DMS153 treated with DMSO at 0.1 percent for 48 hours (cell line): ENCODE data around the gene CACNG8.

Source experiments
- DNase-seq: peaks from one replicate; lab custom pipeline; 2025; ENCODE audit not compliant: unreplicated experiment; lab: John Stamatoyannopoulos, UW

Gene CACNG8

DNA sequence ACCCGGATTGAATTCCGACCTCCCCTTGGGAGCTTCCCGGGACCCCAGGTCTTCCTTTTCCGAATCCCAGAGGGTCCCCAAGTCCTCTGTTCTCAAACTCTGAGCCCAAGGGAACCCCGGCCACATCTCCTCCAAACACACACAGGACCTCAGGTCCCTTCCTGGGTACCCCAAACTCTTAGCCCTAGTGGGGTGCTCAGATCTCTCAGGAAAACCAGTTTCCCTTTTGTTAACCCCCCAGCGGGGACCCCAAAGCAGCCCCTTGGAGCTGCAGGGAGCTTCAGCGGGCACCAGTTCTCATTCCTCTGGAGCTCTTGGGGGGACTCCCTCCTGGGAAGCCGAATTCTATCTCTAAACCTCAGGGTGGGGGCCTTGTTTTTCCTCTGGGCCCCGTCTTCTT lies 29.5 kb downstream of the CACNG8 start:
- DNase-seq, result no peak

DNA sequence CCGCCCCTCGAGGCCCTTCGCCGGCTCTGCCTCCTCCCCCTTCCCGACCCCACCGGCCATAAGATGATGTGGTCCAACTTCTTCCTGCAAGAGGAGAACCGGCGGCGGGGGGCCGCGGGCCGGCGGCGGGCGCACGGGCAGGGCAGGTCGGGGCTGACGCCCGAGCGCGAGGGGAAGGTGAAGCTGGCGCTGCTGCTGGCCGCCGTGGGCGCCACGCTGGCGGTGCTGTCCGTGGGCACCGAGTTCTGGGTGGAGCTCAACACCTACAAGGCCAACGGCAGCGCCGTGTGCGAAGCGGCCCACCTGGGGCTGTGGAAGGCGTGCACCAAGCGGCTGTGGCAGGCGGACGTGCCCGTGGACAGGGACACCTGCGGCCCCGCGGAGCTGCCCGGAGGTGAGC lies 30.1 kb downstream of the CACNG8 start:
- no peak for DNase-seq

DNA sequence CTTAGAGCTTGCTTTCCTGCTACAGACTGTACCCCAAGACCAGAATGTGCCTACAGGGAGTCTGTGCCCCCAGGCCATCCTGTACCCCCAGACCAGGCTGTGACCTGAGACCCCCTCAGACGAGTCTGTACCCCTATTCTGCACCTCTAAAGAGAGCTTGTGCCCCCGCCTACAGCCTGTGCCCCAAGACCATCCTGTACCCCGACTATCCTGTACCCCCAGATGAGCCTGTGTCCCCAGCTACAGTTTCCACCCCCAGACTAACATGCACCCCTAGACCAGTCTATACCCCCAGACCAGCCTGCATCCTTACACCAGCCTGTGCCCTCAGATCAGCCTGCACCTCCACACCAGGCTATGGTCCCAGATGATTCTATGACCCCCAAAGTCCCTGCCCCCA lies 30.7 kb downstream of the CACNG8 start:
- no peak for DNase-seq

GRCh38 chr19:53994811-53995210 lies 32.1 kb downstream of the CACNG8 start:
- DNase-seq, result no peak

DNA sequence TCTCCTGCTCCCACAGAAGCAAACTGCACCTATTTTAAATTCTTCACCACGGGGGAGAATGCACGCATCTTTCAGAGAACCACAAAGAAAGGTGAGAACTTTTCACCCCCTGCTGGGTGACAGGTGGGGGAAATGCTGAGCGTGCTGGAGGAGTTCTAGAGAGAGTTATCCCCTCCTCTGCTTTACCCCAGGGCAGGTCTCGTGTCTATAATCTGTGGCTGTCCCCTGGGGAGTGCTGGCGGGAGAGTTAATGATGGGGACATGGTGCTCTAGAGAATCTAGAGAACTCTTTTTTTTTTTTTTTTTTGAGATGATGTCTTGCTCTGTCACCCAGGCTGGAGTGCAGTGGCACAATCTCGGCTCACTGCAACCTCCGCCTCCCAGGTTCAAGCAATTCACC lies 35.5 kb downstream of the CACNG8 start:
- DNase-seq, result no peak

DNA sequence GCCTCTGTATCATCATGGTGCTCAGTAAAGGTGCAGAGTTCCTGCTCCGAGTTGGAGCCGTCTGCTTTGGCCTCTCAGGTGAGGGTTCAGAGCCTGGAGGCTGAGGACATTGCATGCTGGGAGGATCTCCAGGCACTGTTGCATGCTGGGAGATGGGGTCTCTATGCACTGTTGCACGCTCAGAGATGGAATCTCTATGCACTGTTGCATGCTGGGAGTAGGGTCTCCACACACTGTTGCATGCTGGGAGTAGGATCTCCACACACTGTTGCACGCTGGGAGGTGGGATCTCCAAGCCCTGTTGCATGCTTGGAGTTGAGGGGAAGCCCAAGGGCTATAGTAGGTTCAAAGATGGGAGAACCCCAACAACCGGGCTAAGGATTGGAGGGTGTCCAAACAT lies 37.0 kb downstream of the CACNG8 start:
- DNase-seq, result no peak

DNA sequence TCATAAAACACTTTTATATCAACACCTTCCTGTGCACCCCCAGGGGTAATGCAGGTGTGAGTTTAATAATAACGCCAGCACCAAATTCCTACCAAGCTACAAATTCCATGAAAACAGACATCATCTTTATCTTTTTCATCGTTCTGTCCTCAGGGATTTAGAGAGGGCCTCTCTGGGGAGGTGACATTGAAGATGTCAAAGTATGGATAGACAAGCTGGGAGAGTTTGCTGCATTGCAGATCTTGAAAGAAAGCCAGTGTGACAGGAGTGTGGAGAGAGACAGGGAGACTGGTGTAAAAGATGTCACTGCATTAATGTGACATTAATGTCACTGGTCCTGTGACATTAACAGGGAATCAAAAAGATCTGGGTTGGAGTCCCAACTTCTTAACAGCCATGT lies 38.8 kb downstream of the CACNG8 start:
- DNase-seq, result no peak

GRCh38 chr19:54002495-54003315 lies 40.0 kb downstream of the CACNG8 start:
- DNase-seq, result no peak

DNA sequence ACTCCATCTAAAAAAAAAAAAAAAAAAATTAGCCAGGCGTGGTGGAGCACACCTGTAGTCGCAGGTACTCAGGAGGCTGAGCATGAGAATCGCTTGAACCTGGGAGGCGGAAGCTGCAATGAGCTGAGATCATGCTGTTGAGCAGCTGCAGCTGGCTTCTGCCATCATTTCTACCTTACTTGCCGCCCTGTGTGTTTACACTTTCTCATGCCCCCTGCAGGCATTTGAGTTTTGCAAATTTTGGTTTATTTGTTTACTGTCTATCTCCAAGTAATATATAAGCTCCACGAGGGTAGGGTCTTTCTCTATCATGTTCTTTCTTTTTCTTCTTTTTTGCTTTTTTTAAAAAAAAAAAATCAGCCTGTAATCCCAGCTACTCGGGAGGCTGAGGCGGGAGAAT lies 46.7 kb downstream of the CACNG8 start:
- DNase-seq, result no peak

DNA sequence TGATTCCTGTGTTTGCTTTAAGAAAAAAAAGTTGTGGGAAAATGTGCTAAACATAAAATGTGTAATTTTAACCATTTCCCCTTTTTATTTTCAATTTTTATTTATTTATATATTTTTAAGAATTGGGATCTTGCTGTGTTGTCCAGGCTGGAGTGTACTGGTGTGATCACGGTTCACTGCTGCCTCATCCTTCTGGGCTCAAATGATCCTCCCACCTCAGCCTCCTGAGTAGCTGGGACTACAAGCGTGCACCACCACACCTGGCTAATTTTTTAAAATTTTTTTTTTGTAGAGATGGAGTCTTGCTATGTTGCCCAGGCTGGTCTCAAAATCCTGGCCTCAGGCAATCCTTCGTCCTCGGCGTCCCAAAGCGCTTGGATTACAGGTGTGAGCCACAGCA lies 47.7 kb downstream of the CACNG8 start:
- no peak for DNase-seq

DNA sequence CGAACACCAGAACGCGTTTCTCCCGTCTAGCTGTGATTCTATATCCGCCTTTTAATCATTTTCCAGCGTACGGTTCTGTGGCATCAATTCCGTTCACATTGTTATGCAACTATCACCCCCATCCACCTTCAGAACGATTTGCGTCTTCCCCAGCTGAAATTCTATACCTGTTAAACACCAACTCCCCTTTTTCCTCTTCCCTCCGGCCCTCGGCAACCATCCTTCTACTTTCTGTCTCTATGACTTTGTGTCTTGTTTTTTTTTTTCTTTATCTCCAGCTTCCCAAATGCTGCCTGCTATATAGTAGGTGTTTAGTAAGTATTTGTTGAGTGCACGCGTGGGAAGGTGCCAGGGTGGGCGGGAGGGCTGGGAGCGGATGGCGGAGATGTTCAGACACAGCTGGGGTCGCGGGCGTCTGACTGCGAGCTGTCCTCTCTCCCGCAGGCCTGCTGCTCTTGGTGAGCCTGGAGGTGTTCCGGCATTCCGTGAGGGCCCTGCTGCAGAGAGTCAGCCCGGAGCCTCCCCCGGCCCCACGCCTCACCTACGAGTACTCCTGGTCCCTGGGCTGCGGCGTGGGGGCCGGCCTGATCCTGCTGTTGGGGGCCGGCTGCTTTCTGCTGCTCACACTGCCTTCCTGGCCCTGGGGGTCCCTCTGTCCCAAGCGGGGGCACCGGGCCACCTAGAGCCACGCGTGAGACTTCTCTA lies 48.9 kb downstream of the CACNG8 start:
- DNase-seq, result no peak

DNA sequence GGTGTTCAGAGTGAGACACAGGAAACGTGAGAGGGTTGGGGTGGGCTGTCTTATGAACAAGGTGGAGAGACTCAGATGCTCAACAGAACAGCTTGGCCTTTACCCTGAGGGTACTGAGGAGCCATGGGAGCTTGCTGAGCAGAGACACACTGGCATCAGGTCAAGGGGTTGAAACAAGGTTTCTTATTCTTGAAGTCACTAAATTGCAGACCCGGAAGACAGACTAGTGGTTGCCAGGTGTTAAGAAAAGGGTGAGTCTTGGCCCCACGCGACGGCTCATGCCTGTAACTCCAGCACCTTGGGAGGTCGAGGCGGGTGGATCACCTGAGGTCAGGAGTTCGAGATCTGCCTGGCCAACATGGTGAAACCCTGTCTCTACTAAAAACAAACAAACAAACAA lies 51.1 kb downstream of the CACNG8 start:
- no peak for DNase-seq

- DNase-seq, result no peak
These were observed 52.3 kb downstream of the CACNG8 start for GRCh38 chr19:54014920-54015560.

DNA sequence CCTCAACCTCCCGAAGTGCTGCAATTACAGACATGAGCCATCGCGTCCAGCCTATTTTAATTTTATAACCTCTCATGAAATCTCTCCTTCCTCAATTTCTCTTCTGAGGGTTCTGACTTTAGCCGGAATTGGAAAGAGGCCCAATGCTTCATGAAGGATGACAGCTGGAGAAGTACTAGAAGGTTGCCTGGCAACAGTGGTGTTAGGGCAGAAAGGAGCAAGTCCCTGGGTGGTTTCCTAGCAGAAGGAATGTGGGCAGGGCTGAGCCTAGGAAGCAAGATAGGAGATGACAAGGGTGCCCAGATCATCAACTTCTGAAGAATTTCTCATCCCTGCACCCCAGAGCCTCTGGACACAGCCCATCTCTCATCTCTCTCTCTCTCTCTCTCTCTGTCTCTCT lies 54.5 kb downstream of the CACNG8 start:
- DNase-seq, result no peak

DNA sequence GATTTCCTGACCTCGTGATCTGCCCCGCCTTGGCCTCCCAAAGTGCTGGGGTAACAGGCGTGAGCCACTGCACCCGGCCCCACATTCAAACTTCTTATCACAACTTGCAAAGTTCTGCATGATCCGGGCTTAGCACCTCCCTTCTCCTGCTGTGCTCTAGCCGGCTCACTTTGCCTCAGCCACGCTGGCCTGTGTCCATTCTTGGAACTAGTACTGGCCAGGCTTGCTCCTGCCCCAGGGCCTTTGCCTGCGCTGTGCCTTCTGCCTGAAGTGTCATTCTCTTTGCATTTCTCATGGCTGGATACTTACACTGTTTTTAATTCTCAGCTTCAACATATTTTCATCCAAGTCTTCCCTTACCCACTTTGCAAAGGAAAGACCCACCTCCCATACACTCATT lies 58.6 kb downstream of the CACNG8 start:
- no peak for DNase-seq

- DNase-seq, result no peak
These were observed 59.2 kb downstream of the CACNG8 start for GRCh38 chr19:54021932-54022331.

DNA sequence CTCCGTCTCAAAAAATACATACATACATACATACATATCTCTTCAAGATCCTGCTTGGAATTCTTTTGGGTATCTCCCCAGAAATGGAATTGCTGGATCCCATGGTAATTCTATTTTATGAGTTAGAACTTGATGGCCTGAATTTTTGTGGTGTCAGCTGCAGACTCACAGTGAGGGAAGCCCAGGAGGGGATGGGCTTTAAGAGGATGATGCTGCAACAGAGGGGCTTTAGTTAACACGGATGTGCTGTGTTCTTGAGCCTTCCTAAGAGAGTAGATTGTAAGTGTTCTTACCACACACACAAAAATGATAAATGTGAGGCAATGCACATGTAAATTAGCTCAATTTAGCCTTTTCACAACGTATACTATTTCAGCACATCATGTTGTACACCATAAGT lies 60.5 kb downstream of the CACNG8 start:
- no peak for DNase-seq

DNA sequence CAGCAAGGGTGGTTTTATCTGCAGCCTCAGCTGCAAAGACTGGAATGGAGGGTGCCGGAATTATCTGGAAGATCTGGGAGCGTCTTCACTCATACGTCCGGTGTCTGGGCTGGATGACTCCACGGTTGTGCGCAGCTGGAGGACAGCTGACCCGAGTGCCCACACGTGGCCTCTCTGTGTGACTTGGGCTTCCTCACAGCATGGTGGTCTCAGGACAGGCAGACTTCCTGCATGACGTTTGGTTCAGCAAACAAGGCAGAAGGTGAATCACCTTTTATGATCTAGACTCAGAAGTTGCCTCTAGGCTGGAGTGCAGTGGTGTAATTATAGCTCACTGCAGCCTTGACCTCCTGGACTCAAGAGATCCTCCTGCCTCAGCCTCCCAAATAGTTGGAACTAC lies 61.9 kb downstream of the CACNG8 start:
- DNase-seq, result no peak

GRCh38 chr19:54026656-54027055 lies 63.9 kb downstream of the CACNG8 start:
- no peak for DNase-seq

GRCh38 chr19:54029301-54029700 lies 66.6 kb downstream of the CACNG8 start:
- no peak for DNase-seq

GRCh38 chr19:54029930-54030490 lies 67.3 kb downstream of the CACNG8 start:
- DNase-seq, result no peak
